NCI-H2227 treated with DMSO at 0.1 percent for 48 hours (cell line): ENCODE data around the gene SH2D3C.

Experiments used
- DNase-seq: peaks from one replicate; lab custom pipeline; 2025; lab: John Stamatoyannopoulos, UW

SH2D3C gene

GRCh38 chr9:127698985-127699670 is 79.3 kb downstream of the SH2D3C start:
- peak; percentile 5 for DNase-seq

GRCh38 chr9:127698386-127698785 is 80.1 kb downstream of the SH2D3C start:
- DNase-seq, result no peak

GRCh38 chr9:127697575-127697974 is 80.9 kb downstream of the SH2D3C start:
- no peak for DNase-seq

GRCh38 chr9:127694890-127695720 is 83.4 kb downstream of the SH2D3C start:
- DNase-seq, result no peak

GRCh38 chr9:127693697-127694096 is 84.8 kb downstream of the SH2D3C start:
- DNase-seq, result no peak

GRCh38 chr9:127693143-127693542 is 85.3 kb downstream of the SH2D3C start:
- DNase-seq, result no peak

- peak; percentile 33 for DNase-seq
Observed at GRCh38 chr9:127692071-127692470, 86.4 kb downstream of the SH2D3C start.

GRCh38 chr9:127690735-127691134 is 87.7 kb downstream of the SH2D3C start:
- DNase-seq, result no peak

GRCh38 chr9:127689329-127690000 is 89.0 kb downstream of the SH2D3C start:
- DNase-seq, result no peak
